GM19467 (cell line): ENCODE data around the gene CDH12.

Experiments
- ATAC-seq: cut with Tn5 transposase; IDR thresholded peaks from one replicate; pipeline ENCODE4 v1.9.1; 2021; ENCODE audit warnings: mild to moderate bottlenecking, moderate library complexity; ENCODE audit not compliant: unreplicated experiment

Gene CDH12

DNA sequence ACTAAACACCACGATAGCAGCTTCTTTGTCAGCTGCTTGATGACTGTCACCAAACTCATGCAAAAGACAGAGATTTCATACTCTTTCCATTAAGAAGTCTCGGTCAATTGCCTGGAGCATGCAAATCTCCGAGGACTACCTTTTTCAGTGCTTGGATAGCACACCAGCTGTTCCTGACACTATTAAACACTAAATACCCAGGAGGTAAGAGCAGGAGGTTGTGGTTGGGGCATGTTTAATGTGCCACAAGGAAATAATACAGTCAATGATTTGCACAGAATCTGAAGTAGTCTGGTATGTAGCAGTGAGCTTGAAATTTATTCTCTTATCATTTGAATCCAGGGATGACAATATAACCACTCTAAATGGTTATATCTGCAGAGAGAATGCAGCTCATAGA, 996.2 kb downstream of the CDH12 start:
- no peak for ATAC-seq

DNA sequence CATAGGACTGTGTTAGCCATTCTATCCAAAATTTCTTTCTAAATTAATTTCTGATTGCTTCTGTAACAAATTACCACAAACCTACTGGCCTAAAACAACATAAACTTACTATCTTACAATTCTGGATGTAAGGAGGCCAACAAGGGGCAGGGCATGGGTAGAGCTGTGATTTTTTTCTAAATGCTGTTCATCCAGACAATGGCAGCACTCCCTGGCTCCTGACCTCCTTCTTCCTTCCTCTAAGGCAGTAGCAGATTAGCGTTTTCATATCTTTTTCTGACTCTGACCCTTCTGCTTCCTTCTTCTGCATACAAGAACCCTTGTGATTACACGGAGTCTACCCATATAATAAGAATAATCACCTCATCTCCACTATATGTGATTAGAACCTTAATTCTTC, 1005.8 kb downstream of the CDH12 start:
- no peak for ATAC-seq

DNA sequence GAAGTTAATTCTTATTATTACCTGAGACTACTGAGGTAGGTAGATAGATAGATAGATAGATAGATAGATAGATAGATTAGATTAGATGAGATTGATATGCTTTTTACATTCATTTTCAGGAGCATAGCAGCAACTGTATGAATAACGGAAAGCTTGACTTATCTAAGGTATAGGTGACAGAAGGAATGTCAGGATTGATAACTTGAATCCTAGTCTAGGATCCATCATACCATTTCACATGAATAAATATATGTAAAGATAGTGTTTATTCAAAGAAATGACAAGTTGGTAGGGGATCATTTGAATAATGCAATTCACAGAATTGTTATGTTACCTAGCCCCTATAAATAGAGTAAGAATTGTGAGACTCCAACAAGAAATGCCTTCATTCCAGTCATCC, 1008.2 kb downstream of the CDH12 start:
- ATAC-seq: no peak

DNA sequence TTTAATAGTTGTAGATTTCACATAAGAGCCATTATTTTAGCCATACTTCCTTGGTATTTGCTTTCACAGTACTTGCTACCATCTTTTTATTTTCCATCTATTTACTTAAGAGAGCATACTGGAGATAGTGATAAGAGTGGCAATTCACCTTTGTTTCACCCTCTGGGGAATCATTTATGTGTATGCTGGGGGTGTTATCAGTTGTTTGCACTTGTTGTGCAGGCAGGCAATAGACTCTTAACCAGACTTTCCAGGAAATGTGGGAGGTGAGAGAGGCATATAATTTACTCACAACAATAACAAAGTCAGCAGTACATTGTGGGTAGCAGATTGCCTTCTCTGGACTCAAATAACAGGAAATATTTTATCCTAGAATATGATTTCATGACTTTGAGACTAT, 1018.3 kb downstream of the CDH12 start:
- no peak for ATAC-seq

DNA sequence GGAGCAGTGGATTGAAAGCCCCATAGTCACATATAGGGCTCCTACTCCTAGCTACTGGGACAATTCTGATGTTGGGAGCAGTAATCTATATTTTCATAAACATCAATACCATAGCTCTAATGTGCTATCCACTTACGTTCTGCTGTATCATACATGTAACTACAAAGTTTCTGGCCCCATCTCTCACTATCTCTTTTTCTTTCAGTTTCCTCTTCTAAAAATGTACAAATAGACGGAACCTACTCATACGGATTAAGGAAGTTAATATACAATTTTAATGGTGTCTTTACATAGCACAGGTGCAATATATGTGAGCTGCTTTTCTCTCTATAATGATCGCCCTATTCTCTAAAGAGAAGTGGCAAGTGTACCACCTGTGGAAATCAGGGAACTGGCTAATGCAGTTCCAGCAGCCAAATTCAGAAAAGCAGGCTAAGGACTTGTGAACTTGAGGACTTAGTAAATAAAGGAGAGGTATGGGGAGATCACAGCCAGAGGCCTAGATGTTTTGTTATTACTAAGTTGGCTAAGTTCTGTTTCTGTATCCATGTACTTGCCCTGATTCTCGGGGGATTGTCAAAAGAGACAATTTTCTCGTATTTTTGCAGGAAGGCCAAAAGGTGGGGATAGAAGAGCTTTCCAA, 1021.9 kb downstream of the CDH12 start:
- peak; percentile 89 for ATAC-seq

DNA sequence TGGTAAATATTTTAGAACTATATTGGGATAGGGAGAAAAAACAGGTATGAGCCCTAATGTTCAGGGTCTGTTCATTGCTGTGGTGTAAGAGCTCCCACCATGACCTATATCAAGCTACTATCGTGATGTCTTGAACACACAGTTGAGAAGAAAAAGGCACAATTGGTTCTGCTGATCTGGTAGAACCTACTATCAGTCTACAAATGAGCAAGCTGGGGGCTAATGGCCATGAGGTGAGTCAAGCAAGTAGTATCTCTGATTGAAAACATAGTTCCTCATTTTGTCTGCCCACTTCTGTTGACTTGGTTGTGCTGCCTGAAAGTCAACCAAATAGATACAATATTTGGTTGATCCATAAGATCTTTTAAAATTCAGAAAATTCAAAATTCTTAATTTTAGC, 1026.3 kb downstream of the CDH12 start:
- no peak for ATAC-seq

DNA sequence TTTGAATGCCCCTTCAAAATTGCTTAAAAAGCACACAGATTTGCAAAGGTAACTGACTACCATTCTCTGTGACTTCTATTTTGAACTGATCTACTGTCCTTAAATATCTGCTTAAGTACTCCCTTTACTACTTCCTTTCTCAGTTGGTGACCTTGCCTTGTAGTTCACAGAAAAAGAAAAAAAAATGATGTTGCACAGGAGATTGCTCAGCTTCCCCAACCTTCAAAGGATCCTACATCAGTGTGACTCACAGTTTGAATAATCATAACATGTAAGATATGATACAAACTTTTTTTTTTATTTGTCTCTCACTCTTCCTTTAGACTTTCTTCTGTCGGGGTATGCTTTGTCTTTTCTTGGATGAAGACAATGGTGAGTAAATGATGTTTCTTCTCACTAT, 1029.6 kb downstream of the CDH12 start:
- no peak for ATAC-seq

DNA sequence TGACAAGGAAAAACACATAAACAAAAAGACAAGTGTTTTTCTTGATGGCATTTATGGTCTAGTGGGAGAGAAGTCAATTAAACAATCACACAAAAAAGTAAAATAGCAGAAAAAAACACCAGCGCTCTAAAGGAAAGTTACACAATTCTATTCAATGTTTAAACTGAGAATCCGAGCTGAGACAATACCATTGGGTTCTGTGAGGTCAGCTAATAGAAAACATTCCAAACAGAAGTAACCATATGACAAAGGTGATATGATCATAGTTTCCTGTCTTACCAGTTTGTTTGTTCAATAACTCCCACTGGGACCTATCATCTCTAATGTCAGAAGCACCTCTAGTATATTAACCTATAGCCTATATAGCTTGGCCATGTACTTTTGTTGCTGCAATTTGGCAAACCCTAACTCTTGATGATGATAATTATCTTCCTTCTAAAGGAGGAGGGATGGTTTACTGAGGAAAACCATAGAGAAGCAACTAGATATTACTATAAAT, 1030.0 kb downstream of the CDH12 start:
- ATAC-seq: no peak

DNA sequence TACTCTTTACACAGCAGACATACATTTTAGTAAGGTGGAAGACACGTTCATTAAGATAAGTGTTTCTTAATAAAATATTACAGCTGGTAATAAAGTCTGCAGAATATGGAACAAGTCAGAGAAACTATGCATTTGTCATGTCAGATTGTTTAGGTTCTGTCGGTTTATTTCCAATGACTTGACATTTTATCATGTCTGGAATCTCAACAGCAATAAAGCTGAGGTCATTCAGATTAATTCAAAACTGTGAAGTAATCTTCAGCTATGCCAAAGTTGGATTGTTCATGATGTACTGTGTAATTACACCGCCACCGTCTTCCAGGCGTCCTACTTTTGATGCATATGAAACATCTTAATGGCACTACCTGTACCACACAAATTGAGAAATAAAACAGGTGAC, 1032.6 kb downstream of the CDH12 start:
- no peak for ATAC-seq

DNA sequence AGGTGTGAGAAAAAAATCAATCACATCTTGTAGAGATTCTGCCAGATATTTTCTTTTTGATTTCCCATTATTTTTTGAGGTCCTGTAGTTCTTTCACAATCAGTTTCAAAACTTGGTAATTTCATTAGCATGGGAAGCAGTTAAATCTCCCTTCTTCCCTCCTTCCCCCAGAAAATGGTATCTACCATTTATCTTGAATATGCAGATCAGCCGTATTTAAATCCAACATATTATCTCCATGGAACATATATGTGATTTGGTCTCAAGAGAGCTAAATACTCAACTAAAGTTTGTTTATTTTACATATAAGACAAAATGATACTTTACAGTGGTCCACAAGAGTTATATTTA, 1034.8 kb downstream of the CDH12 start:
- no peak for ATAC-seq

DNA sequence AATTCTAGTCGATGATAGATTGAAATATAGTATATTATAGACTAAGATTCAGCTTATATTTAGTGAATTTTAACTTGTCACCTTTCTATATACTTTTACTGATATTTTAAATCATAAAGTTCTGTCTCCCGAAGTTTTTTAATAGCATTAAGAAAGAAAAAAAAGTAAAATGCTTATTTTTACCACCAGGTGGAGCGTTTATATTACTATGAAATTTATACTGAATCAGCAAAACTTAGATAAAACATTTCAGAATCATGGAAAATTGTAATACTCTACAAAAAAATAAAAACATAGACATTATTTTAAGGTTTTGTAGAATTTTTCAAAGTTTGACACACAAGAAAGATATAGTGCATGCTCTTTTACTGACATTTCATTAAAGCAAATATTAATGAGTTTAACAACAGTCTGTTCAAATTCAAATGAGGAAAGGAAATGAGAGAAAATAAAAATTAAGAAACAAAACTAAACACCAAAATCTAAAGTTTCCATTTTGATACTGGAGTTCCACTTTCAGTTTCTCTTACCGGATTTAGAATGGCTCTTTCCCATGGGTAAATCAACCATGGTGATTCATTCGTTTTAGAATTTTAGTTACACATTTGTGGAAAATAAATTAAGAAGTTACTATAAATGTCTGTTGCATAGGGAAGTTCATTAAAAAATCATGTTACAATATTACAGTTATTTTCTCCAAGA, 1035.3 kb downstream of the CDH12 start:
- ATAC-seq: no peak

DNA sequence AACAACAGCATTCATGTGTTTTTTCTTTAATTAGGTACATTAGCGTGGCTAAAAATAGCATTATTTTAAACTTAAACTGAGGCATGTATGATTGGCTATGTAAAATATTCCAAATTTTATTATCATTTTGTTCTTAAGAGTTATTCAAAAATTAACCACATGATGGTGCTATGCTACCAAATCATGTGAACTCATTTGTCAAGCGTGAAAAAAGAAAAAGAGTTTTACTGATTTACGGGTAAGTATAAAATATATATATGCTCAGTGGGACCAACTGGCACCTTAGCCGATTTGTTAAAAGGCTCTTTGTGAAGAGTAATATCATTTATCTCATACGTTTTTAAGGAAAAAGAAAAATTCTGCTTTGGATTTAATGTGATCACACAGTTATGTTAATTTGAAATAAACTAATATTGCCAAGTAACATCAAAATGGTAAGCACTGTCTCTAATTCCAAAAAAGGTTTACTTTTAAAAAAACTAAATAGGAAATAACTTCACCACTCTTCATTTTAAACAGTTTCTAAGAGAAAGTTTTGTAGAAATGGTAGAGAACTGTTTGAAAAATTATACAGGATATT, 1042.3 kb downstream of the CDH12 start:
- no peak for ATAC-seq

DNA sequence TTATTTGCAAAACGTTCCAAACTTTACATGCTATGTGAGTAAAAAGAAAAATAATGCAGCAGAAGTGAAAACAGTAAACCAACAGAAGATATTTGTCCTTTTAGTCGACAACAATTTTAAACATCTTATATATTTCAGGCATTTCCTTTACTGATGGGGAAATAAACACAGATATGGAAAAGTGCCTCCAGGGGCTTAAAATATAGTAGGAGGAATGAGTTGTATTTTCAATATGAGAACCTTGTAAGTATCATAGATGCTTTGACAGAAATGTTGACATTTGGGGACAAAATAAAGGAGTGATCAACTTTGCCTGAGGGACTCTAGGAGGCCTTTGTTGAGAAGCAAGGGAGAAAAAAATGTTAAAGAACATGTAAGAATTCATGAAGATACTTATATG, 1043.5 kb downstream of the CDH12 start:
- no peak for ATAC-seq

DNA sequence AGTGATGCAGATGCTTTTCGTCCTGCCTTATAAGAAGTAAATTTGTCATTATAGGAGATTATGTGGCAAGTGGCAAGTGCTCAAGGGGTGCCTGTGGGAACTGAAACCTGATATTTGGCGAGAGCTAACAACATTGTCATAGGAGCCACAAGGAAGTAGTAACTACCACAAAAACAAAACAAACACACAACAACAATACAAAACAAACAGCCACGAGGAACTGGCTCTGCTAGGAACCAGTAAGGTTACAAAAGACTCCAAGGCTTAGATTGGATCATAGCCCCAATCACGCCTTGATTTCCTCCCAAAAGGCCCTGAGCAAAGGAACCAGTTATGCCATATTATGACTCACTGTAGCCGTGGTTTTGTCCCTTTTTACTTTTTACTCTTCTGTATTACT, 1045.2 kb downstream of the CDH12 start:
- ATAC-seq: no peak

DNA sequence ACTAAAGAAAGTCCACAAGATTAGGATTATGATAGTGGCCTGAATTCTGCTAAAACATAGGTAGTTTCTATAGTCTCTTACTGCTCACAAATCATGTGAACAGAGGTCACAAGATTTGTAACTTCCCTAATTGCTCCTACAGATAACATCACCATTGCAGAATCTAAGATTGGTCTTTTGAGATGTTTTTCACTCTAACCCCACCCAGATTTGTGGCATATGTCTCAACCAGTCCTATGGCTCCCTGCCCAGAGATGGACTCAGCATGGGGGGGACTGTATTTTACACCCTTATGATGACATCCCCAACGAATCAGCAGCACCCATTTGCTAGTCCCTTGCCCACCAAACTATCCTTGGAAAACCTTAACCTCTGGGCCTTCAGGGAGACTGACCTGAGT, 1046.2 kb downstream of the CDH12 start:
- no peak for ATAC-seq

DNA sequence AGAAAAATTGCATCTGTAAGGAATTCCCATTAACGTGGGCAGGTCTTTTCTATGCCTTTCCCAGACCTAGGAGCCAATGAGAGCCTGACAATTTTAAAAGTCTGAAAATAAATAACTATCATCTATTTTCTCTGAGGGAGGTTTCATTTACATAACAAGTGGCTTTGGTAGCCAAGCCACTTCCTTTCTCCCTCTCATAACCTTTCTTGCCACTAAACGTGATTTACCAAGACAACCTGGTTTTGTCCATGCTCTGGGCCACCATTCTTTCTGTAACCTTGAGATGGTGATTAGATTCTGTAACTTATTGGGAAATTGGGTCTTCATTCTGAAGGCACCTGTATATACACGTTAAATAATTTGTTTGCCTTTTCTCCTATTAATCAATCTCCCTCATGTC, 1046.9 kb downstream of the CDH12 start:
- no peak for ATAC-seq

DNA sequence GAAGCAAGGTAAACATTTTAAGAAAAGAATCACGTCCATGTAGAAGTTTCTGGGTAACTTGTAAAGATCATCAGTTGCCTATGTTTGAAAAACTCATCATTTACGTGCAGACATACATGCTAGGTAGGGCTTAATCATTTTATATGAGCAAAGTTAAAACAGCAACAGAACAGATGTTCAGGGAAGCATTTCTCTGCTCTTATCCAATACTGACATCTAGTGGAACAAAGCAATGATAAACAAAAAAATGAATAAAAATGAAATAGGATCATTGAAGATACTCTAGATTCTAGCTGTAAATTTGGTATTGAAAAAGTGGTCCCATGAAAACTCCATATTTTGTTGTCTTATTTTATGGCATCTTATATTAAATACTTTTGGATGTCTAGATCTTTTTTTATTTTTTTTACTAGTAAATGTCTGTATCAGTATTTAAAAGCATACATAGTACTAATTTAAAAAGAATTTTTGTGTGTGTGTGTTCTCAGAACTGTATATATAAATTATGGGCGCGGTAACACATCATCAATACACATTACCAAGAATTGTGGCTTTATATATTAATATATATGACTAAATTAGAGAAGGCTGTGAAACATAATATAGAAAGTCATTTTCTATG, 1050.2 kb downstream of the CDH12 start:
- ATAC-seq: no peak

DNA sequence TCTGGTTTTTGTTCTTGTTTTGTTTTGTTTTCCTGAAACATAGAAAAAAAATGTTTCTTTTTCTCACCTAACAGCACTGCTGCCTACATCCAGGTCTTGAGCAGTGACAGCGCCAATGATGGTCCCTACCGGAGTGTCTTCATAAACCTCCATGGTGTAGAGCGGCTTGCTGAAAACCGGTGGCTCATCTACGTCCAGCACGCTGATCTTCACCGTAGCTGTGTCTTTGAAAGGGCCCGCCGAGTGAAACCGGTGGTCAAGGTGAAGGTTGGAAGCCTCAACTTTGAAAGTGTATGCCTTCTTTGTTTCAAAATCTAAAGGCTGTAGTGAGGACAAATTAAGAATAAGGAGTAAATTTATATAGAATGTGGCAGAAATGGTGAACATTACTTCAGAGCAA, 1051.0 kb downstream of the CDH12 start:
- no peak for ATAC-seq

DNA sequence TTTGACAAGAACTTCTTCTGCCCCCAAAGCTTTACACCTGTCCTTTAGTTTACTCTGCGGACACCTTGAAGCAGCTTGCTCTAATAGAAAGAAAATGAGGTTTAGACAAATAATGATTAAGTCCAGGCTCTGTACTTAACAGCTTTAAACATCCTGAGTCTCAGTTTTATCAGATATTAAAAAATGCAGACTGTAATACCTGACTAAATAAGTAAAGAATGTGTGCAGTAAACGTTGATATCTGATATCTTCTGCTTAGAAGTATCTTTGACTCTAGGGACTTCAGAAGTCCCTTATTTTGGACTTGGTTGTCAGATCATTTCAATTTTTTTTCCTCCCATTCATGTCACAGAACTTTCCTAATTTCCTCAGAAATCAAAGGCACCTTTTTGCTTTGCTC, 1060.4 kb downstream of the CDH12 start:
- no peak for ATAC-seq

DNA sequence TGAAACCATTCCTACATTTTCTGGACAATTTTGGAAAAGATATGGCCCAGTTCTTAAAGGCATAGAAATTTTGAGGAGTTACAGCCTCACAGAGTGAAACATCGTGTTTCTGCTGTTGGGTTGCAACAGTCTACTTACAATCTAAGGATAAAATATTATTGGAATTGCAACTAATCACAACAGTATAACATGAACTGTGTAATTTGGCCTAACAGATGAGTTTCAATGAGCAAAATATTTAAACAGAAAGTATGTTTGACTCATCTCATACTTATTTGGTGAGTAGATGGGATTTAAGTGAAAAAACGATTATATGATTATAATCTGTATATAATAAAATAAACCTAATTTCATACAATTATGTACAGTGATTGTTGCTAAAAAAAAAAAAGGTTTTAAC, 1061.8 kb downstream of the CDH12 start:
- ATAC-seq: no peak

DNA sequence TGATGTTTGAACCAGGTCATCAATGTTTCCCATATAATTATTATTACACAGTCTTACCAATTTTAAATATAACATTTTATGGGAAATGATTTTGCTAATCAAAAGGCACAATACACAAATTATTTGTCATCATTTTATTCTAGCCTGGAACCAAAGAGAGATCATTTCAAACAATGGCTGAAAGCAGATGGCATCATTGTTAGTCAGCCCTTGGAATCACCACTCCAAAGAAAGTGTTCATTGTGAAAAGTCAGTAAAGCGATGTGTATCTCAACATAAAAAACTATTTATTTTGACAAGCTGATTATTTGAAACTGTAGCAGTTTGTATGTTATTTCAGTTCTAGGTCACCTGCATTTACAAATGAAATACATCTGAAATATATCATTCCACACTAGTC, 1068.7 kb downstream of the CDH12 start:
- no peak for ATAC-seq

DNA sequence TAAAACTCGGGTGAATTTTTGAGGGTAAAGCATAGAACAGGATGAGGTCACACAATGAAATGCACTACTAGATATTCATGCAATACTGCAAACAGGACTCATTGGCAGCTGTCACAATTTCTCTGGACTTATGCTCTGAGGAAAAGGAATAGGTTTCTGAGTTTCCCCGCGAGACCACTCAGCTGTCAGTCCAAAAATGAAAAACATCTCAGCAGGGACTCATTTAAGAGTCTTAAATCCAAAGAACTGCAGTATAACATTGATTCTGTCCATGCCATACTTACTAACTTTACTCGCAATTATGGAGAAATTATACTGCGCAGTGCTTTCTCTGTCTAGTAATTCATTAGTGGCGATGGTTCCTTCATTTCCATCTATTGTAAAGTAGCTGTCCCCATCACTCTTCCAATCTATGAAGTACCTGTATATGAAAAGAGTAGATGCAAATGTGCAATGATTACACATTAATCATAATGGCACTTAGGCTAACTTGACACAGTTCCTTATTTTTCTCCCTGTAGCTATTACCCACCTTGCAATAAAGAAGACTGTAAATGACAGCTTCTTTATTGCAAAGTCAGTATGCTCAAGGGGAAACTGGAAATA, 1070.0 kb downstream of the CDH12 start:
- ATAC-seq: no peak
